Vagina (tissue), 2 donors: Measurements from ENCODE around the gene POR.

Source experiments
- CTCF ChIP-seq, 3 experiments: fragments of 450-650 bp in 2 of 3; fragments of 200-600 bp in 1 of 3; sonication (generic) in 1 of 3; IDR thresholded peaks; one replicate each; pipeline ENCODE4 v1.5.1; 2017 to 2019; ENCODE audit warnings: antibody characterized with exemption in 3 of 3, mild to moderate bottlenecking in 2 of 3, moderate library complexity in 2 of 3
- POLR2A ChIP-seq, 2 donors: fragments of 450-650 bp; IDR thresholded peaks; one replicate each; pipeline ENCODE4 v1.6.1; 2017; ENCODE audit warnings: antibody characterized with exemption in 2 of 2, mild to moderate bottlenecking in 2 of 2, moderate library complexity in 2 of 2
- POLR2AphosphoS5 ChIP-seq, 2 donors: sonication (generic); formaldehyde crosslinking; IDR thresholded peaks; one replicate each; pipeline ENCODE4 v1.9.0; 2017; ENCODE audit warnings: antibody characterized with exemption in 2 of 2, mild to moderate bottlenecking in 2 of 2, low read depth in 1 of 2; ENCODE audit not compliant: insufficient read depth in 1 of 2

- TF ChIP-seq CTCF (IDR thresholded peaks at IDR 0.05) (no peak), POLR2A (IDR thresholded peaks at IDR 0.05) (no peak), POLR2AphosphoS5 (IDR thresholded peaks at IDR 0.05; ENCODE audit: insufficient read depth in 1 of 2, low read depth in 1 of 2) (no peak)
Measured at GRCh38 chr7:75996476-75996875, 81.5 kb downstream of the POR start.
